Mesendoderm (in vitro differentiated cells): ENCODE data around the gene CCDC63.

Experiments used
- DNase-seq: peaks from one replicate; pipeline ENCODE4 v3.0.0; 2013
- H2AK5ac ChIP-seq: 2 replicates; pipeline ENCODE4 v1.6.1; 2013; ENCODE audit warnings: low read length, inconsistent platforms
- H2BK120ac ChIP-seq: 2 replicates; pipeline ENCODE4 v1.6.1; 2013; ENCODE audit warnings: low read depth, mild to moderate bottlenecking, low read length, moderate library complexity, mixed read lengths
- H2BK15ac ChIP-seq: replicated peaks from 2 replicates; pipeline ENCODE4 v1.6.1; 2013; ENCODE audit warnings: low read depth, mild to moderate bottlenecking, moderate library complexity
- H2BK5ac ChIP-seq: 2 replicates; pipeline ENCODE4 v1.6.1; 2013; ENCODE audit warnings: low read length, inconsistent platforms
- H3K18ac ChIP-seq: 2 replicates; pipeline ENCODE4 v1.6.1; 2013; ENCODE audit warnings: mild to moderate bottlenecking, low read length, mixed read lengths
- H3K23ac ChIP-seq: one replicate; pipeline ENCODE4 v1.6.1; 2013; ENCODE audit warnings: low read length
- H3K27ac ChIP-seq: 2 replicates; pipeline ENCODE4 v1.5.1; 2013; ENCODE audit warnings: low read depth, mild to moderate bottlenecking, inconsistent platforms, low read length, moderate library complexity
- H3K27me3 ChIP-seq: 2 replicates; pipeline ENCODE4 v1.6.1; 2013; ENCODE audit warnings: low read length, control low read depth, mild to moderate bottlenecking, inconsistent platforms; ENCODE audit not compliant: insufficient read depth, poor library complexity
- H3K36me3 ChIP-seq: 2 replicates; pipeline ENCODE4 v1.6.1; 2013; ENCODE audit warnings: low read length, inconsistent platforms; ENCODE audit not compliant: control insufficient read depth, insufficient read depth
- H3K4ac ChIP-seq: one replicate; pipeline ENCODE4 v1.6.1; 2013; ENCODE audit warnings: low read depth, mild to moderate bottlenecking, low read length, moderate library complexity
- H3K4me1 ChIP-seq: 2 replicates; pipeline ENCODE4 v1.6.1; 2013; ENCODE audit warnings: low read depth, low read length, inconsistent platforms; ENCODE audit not compliant: control insufficient read depth
- H3K4me2 ChIP-seq: 2 replicates; pipeline ENCODE4 v1.6.1; 2013; ENCODE audit warnings: low read length
- H3K4me3 ChIP-seq: 2 replicates; pipeline ENCODE4 v1.5.1; 2013; ENCODE audit warnings: mild to moderate bottlenecking, low read length
- H3K56ac ChIP-seq: one replicate; pipeline ENCODE4 v1.6.1; 2013; ENCODE audit warnings: low read length
- H3K79me1 ChIP-seq: 2 replicates; pipeline ENCODE4 v1.6.1; 2013; ENCODE audit warnings: low read length, inconsistent platforms
- H3K79me2 ChIP-seq: 2 replicates; pipeline ENCODE4 v1.6.1; 2013; ENCODE audit warnings: mild to moderate bottlenecking, low read length; ENCODE audit not compliant: control insufficient read depth, insufficient read depth
- H3K9ac ChIP-seq: 2 replicates; pipeline ENCODE4 v1.6.1; 2013; ENCODE audit warnings: low read length, inconsistent platforms
- H4K5ac ChIP-seq: one replicate; pipeline ENCODE4 v1.6.1; 2013; ENCODE audit warnings: low read length
- H4K8ac ChIP-seq: one replicate; pipeline ENCODE4 v1.6.1; 2013; ENCODE audit warnings: low read depth, mild to moderate bottlenecking, control low read depth, low read length, moderate library complexity
- WGBS: extraction: QIAGEN DNeasy Blood & Tissue Kit; methylation state at CpG from one replicate; pipeline ENCODE4 v1.1.7; 2013; ENCODE audit warnings: low lambda C conversion rate, missing lambda C conversion rate; ENCODE audit not compliant: insufficient coverage; ENCODE audit errors: extremely low coverage; 5-methylcytosine and 5-hydroxymethylcytosine counted together

CCDC63 gene

GRCh38 chr12:110908377-110909152, 61.8 kb downstream of the CCDC63 start:
- no peak overlapping the region for H3K23ac ChIP-seq
- no peak overlapping the region for H4K8ac ChIP-seq
- no CpG with 5 or more reads among the region's 14 CpGs for WGBS
- no peaks in the 10 kb centered on the region for H3K36me3 ChIP-seq
- no peaks in the 10 kb centered on the region for H3K27me3 ChIP-seq
- no peak overlapping the region for H2BK15ac ChIP-seq
- no peak overlapping the region for H3K9ac ChIP-seq
- no peak overlapping the region for H3K18ac ChIP-seq
- H3K79me2 ChIP-seq, result no peaks in the 10 kb centered on the region
- no peaks in the 10 kb centered on the region for H3K4me1 ChIP-seq
- no peak overlapping the region for H3K27ac ChIP-seq
- H3K79me1 ChIP-seq, result no peaks in the 10 kb centered on the region
- no peak overlapping the region for H3K4me2 ChIP-seq
- DNase-seq, result no peak
- H2BK5ac ChIP-seq, result no peak overlapping the region
- H2BK120ac ChIP-seq, result no peak overlapping the region
- H2AK5ac ChIP-seq, result no peak overlapping the region
- H3K56ac ChIP-seq, result no peak overlapping the region
- no peak overlapping the region for H4K5ac ChIP-seq
- H3K4me3 ChIP-seq, result no peak overlapping the region
- no peak overlapping the region for H3K4ac ChIP-seq

GRCh38 chr12:110912263-110912662, 65.5 kb downstream of the CCDC63 start:
- Histone ChIP-seq H3K9ac (no peak overlapping the region), H3K4ac (no peak overlapping the region), H3K4me2 (no peak overlapping the region), H4K8ac (no peak overlapping the region), H3K56ac (no peak overlapping the region), H3K27ac (no peak overlapping the region), H3K23ac (no peak overlapping the region), H2BK5ac (no peak overlapping the region), H3K79me1 (no peaks in the 10 kb centered on the region), H2BK120ac (no peak overlapping the region), H4K5ac (no peak overlapping the region), H3K79me2 (no peaks in the 10 kb centered on the region), H3K18ac (no peak overlapping the region), H3K27me3 (no peaks in the 10 kb centered on the region), H2BK15ac (no peak overlapping the region), H2AK5ac (no peak overlapping the region), H3K4me1 (no peaks in the 10 kb centered on the region), H3K4me3 (no peak overlapping the region), H3K36me3 (no peaks in the 10 kb centered on the region)
- no CpG with 5 or more reads among the region's 6 CpGs for WGBS
- DNase-seq, result no peak

GRCh38 chr12:110913119-110914056, 66.6 kb downstream of the CCDC63 start:
- no peak overlapping the region for H3K9ac ChIP-seq
- H3K4me1 ChIP-seq, result no peaks in the 10 kb centered on the region
- DNase-seq, result no peak
- H3K18ac ChIP-seq, result no peak overlapping the region
- WGBS, result no CpG with 5 or more reads among the region's 14 CpGs
- no peak overlapping the region for H3K4ac ChIP-seq
- H4K5ac ChIP-seq, result no peak overlapping the region
- no peaks in the 10 kb centered on the region for H3K79me1 ChIP-seq
- no peaks in the 10 kb centered on the region for H3K79me2 ChIP-seq
- H3K27ac ChIP-seq, result no peak overlapping the region
- H4K8ac ChIP-seq, result no peak overlapping the region
- no peak overlapping the region for H3K23ac ChIP-seq
- H3K4me2 ChIP-seq, result no peak overlapping the region
- no peaks in the 10 kb centered on the region for H3K27me3 ChIP-seq
- no peak overlapping the region for H2BK15ac ChIP-seq
- no peak overlapping the region for H3K56ac ChIP-seq
- no peak overlapping the region for H3K4me3 ChIP-seq
- H2BK120ac ChIP-seq, result no peak overlapping the region
- no peak overlapping the region for H2AK5ac ChIP-seq
- H3K36me3 ChIP-seq, result no peaks in the 10 kb centered on the region
- H2BK5ac ChIP-seq, result no peak overlapping the region

- Histone ChIP-seq H3K9ac (no peak overlapping the region), H3K27ac (no peak overlapping the region), H2BK120ac (no peak overlapping the region), H4K8ac (no peak overlapping the region), H3K56ac (no peak overlapping the region), H2BK5ac (no peak overlapping the region), H4K5ac (no peak overlapping the region), H3K4me2 (no peak overlapping the region), H3K4ac (no peak overlapping the region), H3K4me1 (no peaks in the 10 kb centered on the region), H3K23ac (no peak overlapping the region), H2BK15ac (no peak overlapping the region), H3K36me3 (no peaks in the 10 kb centered on the region), H3K27me3 (no peaks in the 10 kb centered on the region), H3K79me2 (no peaks in the 10 kb centered on the region), H3K4me3 (no peak overlapping the region), H2AK5ac (no peak overlapping the region), H3K79me1 (no peaks in the 10 kb centered on the region), H3K18ac (no peak overlapping the region)
- DNase-seq, result no peak
- WGBS, result no CpG with 5 or more reads among the region's 3 CpGs
These were observed 69.6 kb downstream of the CCDC63 start for GRCh38 chr12:110916295-110916875.

GRCh38 chr12:110917467-110917866, 70.7 kb downstream of the CCDC63 start:
- H2BK120ac ChIP-seq, result no peak overlapping the region
- no CpG with 5 or more reads among the region's 5 CpGs for WGBS
- no peak overlapping the region for H3K4ac ChIP-seq
- H3K18ac ChIP-seq, result no peak overlapping the region
- H2BK5ac ChIP-seq, result no peak overlapping the region
- H4K8ac ChIP-seq, result no peak overlapping the region
- no peaks in the 10 kb centered on the region for H3K27me3 ChIP-seq
- no peaks in the 10 kb centered on the region for H3K79me2 ChIP-seq
- no peaks in the 10 kb centered on the region for H3K36me3 ChIP-seq
- H3K9ac ChIP-seq, result no peak overlapping the region
- no peak overlapping the region for H3K23ac ChIP-seq
- H2BK15ac ChIP-seq, result no peak overlapping the region
- peak; percentile 80 for DNase-seq
- no peaks in the 10 kb centered on the region for H3K79me1 ChIP-seq
- H3K56ac ChIP-seq, result no peak overlapping the region
- H3K27ac ChIP-seq, result no peak overlapping the region
- H3K4me1 ChIP-seq, result no peaks in the 10 kb centered on the region
- no peak overlapping the region for H3K4me2 ChIP-seq
- no peak overlapping the region for H3K4me3 ChIP-seq
- no peak overlapping the region for H4K5ac ChIP-seq
- H2AK5ac ChIP-seq, result no peak overlapping the region
